HG03354 (cell line): ENCODE measurements around the gene NEO1.

Experiments used
- ATAC-seq: cut with Tn5 transposase; IDR thresholded peaks from one replicate; pipeline ENCODE4 v1.9.1; 2021; ENCODE audit warnings: mild to moderate bottlenecking; ENCODE audit not compliant: unreplicated experiment, poor library complexity, severe bottlenecking

NEO1 gene

DNA sequence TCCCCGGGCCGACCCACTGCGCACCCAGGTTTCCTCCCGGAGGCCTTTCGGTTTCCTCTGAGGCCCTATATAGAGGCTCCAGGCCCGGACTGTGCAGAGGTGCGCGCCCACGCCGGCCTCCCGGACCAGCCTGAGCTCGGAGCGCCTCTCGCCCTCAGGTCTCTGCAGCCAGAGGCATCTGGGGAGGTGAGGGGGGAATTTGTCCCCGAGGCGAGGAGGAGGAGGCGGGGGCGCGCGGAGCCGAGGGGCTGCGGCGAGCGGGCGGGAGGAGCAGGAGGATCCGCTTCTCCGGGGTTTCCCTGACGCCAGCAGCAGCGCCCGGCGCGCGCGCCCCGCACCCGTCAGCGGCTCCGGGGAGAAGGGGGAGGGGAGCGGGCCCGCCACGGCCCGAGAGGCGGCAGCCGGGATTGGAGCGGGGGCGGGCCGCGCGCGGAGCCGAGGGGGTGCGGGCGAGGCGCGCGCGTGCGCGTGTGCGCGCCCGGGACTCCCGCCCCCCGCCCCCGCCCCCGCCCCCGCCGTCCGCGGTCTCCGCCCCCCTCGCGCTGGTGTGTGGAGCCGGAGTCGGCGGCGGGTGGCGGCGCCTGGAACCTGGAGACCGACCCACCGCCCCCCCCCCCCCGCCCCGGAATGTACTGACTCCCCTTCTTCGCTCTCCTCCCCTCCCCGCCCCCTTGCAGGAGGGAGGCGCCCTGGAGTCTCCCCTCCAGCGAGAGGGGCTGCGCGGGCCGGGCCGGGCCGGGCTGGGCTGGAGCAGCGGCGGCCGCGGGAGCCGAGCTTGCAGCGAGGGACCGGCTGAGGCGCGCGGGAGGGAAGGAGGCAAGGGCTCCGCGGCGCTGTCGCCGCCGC, at the start of gene NEO1:
TSS of gene NEO1 (plus strand) at position 657 of the 846 bp plus-strand sequence. CDS start 213 bp downstream, outside the sequence.
- peak; percentile 69 for ATAC-seq

- no peak for ATAC-seq
Observed at GRCh38 chr15:73004462-73004861, 47.8 kb upstream of the NEO1 start.

- no peak for ATAC-seq
Observed at GRCh38 chr15:73005032-73005431, 47.2 kb upstream of the NEO1 start.

DNA sequence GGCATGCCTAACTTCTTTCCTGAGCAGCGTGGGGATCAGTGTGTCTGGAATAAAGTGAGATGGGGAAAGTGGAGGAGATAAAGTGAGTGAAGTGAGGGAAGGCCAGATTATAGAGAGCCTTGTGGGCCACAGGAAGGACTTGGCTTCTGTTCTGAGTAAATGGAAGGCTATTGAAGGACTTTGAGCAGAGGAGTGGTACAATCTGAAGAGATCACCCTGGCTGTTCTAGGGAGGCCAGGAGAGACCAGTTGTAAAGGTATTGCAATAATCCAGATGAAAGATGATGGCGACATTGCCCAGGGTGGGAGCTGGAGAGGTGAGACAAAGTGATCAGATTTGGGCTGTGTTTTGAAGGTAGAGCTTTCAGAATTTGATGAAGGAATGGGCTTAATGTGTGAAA, 46.8 kb upstream of the NEO1 start:
- no peak for ATAC-seq

DNA sequence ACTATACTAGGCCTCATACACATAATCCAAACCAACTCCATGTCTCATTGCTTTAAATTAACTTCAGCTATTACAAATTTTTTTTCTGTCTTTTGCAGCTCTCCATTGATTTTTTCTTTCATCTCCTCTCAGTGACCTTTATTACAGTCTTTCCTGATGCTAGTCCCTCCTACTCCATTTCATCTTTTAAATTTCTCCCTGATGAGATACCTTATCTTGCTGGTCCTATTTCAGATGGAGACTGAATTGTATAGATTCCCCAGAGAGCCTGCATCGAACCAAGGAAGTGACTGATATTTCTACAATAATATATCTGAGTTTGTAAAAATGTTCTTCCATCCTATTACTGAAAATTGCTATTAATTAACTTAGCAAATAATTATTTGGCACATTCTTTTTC, 45.7 kb upstream of the NEO1 start:
- no peak for ATAC-seq

DNA sequence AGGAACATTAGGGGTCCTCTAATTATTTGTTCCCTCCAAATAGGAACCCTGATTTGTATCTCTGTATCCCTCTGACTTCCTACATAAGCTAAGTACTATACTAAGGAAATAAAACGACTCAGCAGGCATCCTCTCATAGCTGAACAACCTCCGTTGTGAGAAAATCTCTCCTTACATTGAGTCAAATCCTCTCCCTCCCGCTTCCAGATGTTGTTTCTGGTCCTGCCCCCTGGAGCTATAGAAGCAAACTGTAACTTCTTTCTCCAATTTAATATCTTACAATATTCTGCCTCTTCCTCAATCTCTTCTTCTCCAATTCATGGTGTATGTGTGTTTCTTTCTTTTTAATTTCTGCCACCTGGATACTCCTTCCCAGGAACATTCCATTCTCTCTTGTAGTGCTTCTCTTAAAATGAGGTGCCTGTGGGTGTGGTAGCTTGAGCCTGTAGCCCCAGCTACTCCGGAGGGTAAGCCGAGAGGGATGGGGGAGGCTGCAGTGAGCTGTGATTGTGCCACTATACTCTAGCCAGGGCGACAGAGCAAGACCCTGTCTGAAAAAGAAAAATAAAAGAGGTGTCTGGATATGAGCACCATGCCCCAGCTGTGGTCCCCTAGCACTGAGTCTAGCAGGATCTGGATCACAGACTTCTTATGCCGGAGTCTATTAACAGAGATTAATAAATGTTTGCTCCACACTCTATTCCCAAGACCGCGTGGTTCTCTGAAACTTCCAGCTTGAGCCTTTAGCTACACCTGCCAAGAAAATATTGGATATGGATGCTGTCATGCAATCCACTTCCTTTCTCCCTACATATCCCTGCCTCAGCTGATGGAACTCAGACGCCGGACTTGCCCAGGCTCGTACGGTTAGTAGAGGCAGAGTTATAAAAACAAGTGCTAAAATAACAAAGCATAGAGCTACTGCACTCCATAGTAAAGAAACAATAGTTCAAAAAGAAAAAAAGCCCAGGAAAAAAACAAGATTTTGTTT, 42.9 kb upstream of the NEO1 start:
- ATAC-seq: no peak

- no peak for ATAC-seq
Observed at GRCh38 chr15:73010154-73011152, 41.8 kb upstream of the NEO1 start.

GRCh38 chr15:73014904-73015303, 37.4 kb upstream of the NEO1 start:
- no peak for ATAC-seq

- ATAC-seq: no peak
Observed at GRCh38 chr15:73015493-73015892, 36.8 kb upstream of the NEO1 start.

GRCh38 chr15:73017987-73018386, 34.3 kb upstream of the NEO1 start:
- no peak for ATAC-seq

DNA sequence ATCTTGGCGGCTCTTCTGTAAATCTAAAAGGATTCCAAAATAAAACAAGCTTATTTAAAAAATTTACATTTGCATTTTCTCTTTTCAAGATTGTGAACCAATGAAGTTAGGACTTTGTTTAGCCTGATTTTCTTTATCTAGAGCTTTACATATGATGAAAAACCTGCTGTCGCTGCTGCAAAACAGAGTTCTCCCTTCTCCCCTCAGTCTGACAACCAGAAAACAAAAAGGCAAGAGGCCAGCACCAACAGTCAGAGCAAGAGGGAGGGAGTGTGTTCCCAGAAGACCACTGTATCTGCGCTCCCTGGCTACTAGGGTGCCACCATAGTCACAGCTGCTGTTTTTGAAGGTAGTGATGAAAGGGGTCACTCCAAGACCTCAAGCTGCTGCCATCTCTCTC, 33.1 kb upstream of the NEO1 start:
- ATAC-seq: no peak

DNA sequence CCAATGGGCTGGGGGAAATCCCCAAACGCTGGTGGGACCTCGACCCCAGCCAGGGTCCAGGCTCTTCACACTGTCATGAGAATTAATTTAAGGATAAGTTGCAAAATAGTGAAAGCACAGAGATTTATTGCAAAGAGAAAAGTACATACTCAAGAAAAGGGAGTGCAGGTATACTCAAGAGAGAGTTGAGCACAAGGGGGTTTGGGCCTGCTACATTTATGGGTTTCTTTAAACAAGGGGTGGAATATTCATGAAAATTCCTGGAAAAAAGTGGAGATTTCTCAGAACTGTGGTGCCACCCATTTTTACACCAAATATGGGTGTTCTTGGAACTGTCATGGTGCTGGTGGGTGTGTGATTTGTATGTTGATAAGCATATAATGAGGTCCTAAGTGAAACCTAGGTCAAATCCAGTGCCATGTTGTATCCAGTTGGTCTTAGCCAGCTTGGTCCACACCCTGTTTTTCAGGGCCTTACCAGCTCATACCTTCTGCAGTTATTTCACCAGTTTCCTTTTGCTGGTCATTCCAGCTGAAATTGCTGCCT, 32.6 kb upstream of the NEO1 start:
- no peak for ATAC-seq

DNA sequence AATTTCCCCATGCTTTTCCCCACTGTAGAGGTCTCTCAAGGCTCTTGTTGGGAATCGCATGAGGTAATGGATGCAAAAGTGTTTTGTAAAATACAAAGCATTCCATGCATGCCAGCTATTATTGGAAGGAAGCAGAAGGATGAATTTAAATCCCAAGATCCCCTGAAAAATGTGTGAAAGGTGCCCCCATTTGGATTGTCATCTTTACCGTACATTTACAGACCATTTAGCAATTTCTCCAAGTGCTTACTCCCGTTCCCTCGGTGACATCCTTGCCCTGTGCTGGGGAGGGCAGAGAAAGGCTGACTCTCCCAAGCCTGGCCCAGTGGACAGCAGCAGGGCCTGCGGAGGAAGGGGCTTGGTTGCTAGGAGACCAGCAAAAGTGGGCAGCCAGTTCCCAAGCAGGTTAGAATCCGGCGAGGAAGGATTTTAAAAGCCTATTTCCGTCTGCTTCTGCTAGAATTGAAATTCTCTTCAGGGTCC, 31.1 kb upstream of the NEO1 start:
- no peak for ATAC-seq

- no peak for ATAC-seq
Observed at GRCh38 chr15:73022161-73022560, 30.1 kb upstream of the NEO1 start.

DNA sequence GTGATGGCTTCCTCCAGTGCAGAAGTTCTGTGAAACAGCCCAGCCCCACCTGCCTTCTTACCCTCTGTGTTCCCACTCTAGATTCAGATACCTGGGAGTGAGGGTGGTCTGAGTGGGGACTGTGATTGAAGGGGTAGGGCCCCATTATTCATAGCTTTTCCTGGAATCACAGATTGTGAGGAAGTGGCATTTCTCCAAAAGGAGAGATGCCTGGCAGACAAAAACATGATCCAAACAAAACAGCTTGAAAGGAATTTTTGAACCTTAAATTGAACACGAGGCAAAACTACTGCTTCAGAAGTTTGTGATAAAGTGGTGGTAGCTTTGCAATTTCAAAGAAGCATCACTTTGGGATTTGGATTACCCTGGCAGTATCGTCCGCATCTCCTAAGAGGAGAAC, 29.2 kb upstream of the NEO1 start:
- ATAC-seq: no peak

GRCh38 chr15:73024168-73024567, 28.1 kb upstream of the NEO1 start:
- ATAC-seq: no peak

GRCh38 chr15:73026511-73027054, 25.7 kb upstream of the NEO1 start:
- ATAC-seq: no peak

- no peak for ATAC-seq
Observed at GRCh38 chr15:73028031-73028430, 24.2 kb upstream of the NEO1 start.
